SK-N-SH (cell line): ENCODE results near the gene PARP8. TPM values are rescaled to one million over a fixed set of nuclear protein-coding genes. Genes with fewer than 3 reads are reported as not detected.

Experiments used
- CTCF ChIA-PET: fragments of 300-600, 350-600 bp; formaldehyde crosslinking; extraction: SDS; loops from one replicate; lab custom pipeline; 2021; lab: Yijun Ruan, JAX
- POLR2A ChIA-PET: fragments of 350-600 bp; sonication (Branson Sonifier 250); formaldehyde crosslinking; extraction: SDS; loops from one replicate; lab custom pipeline; 2020; ENCODE audit warnings: antibody characterized with exemption, inconsistent platforms; lab: Yijun Ruan, JAX
- DNase-seq: peaks from one replicate; pipeline ENCODE4 v3.0.0; 2012
- H2AFZ ChIP-seq: fragments of 200-600 bp; sonication (generic); 2 replicates; pipeline ENCODE4 v1.8.1; 2016; ENCODE audit warnings: antibody characterized with exemption, mild to moderate bottlenecking, low read depth
- H3F3A ChIP-seq: fragments of 200-600 bp; sonication (generic); replicated peaks from 2 replicates; pipeline ENCODE3; 2016; ENCODE audit warnings: antibody characterized with exemption, mild to moderate bottlenecking; ENCODE audit not compliant: insufficient read depth
- H3K27ac ChIP-seq, 2 experiments: fragments of 200-500 bp in 1 of 2; fragments of 200-600 bp in 1 of 2; sonication (Bioruptor generic) in 1 of 2; sonication (generic), shearing (Covaris generic) in 1 of 2; 2 replicates each; pipeline versions ENCODE4 v1.5.1 to v1.6.1; 2014 to 2016; ENCODE audit warnings: low read depth in 2 of 2, inconsistent platforms in 1 of 2, low read length in 1 of 2, mild to moderate bottlenecking in 1 of 2, mixed read lengths in 1 of 2
- H3K27me3 ChIP-seq: fragments of 200-600 bp; sonication (generic), shearing (Covaris generic); 2 replicates; pipeline ENCODE4 v1.6.1; 2016; ENCODE audit warnings: mixed run types; ENCODE audit not compliant: insufficient read depth
- H3K36me3 ChIP-seq, 2 experiments: fragments of 200-500 bp in 1 of 2; fragments of 200-600 bp in 1 of 2; sonication (Bioruptor generic) in 1 of 2; sonication (generic) in 1 of 2; replicated peaks in 1 of 2; 2 replicates each; pipeline versions ENCODE3 to v1.5.1; 2014 to 2016; ENCODE audit warnings: low read length in 1 of 2, mild to moderate bottlenecking in 1 of 2; ENCODE audit not compliant: insufficient read depth in 2 of 2, control insufficient read depth in 1 of 2
- H3K4me1 ChIP-seq, 2 experiments: fragments of 200-500 bp in 1 of 2; fragments of 200-600 bp in 1 of 2; sonication (Bioruptor generic) in 1 of 2; sonication (generic), shearing (Covaris generic) in 1 of 2; 2 replicates each; pipeline versions ENCODE4 v1.5.1 to v1.6.1; 2014 to 2016; ENCODE audit warnings: low read depth in 1 of 2, low read length in 1 of 2, mixed run types in 1 of 2; ENCODE audit not compliant: insufficient read depth in 2 of 2, control insufficient read depth in 1 of 2
- H3K4me2 ChIP-seq: fragments of 200-600 bp; sonication (generic), shearing (Covaris generic); 2 replicates; pipeline ENCODE4 v1.6.1; 2017; ENCODE audit warnings: mixed run types
- H3K4me3 ChIP-seq, 2 experiments: fragments of 200-500 bp in 1 of 2; fragments of 200-600 bp in 1 of 2; sonication (Bioruptor generic) in 1 of 2; sonication (generic), shearing (Covaris generic) in 1 of 2; 2 replicates each; pipeline versions ENCODE4 v1.5.1 to v1.8.1; 2014 to 2016; ENCODE audit warnings: low read depth in 2 of 2, inconsistent platforms in 1 of 2, low read length in 1 of 2, mild to moderate bottlenecking in 1 of 2, mixed read lengths in 1 of 2, moderate library complexity in 1 of 2
- H3K79me2 ChIP-seq: fragments of 200-600 bp; sonication (generic); 2 replicates; pipeline ENCODE4 v1.8.1; 2017; ENCODE audit warnings: mild to moderate bottlenecking; ENCODE audit not compliant: insufficient read depth
- H3K9ac ChIP-seq: fragments of 200-600 bp; sonication (generic); 2 replicates; pipeline ENCODE4 v1.6.1; 2017; ENCODE audit warnings: mixed run types
- H3K9me2 ChIP-seq: fragments of 200-600 bp; sonication (generic); 2 replicates; pipeline ENCODE4 v1.6.1; 2017; ENCODE audit warnings: mixed run types
- H3K9me3 ChIP-seq: fragments of 200-600 bp; sonication (generic); 2 replicates; pipeline ENCODE4 v1.6.1; 2017; ENCODE audit warnings: mixed run types, mild to moderate bottlenecking, moderate library complexity
- H4K20me1 ChIP-seq: fragments of 200-600 bp; sonication (generic); 2 replicates; pipeline ENCODE4 v1.6.1; 2017; ENCODE audit warnings: mild to moderate bottlenecking, mixed run types; ENCODE audit not compliant: insufficient read depth
- CHD2 ChIP-seq: fragments of 150-350 bp; IDR thresholded peaks from 2 replicates; pipeline ENCODE4 v1.6.1; 2018; ENCODE audit warnings: low read length; ENCODE audit not compliant: partially characterized antibody
- CTCF ChIP-seq: fragments of 200-600 bp; sonication (generic); IDR thresholded peaks from 2 replicates; pipeline ENCODE4 v1.6.1; 2017; ENCODE audit warnings: antibody characterized with exemption, mild to moderate bottlenecking, moderate library complexity
- ELF1 ChIP-seq: IDR thresholded peaks from 2 replicates; pipeline ENCODE4 v1.4.0; 2012
- EZH2phosphoT487 ChIP-seq: fragments of 200-600 bp; sonication (generic); IDR thresholded peaks from 2 replicates; pipeline ENCODE4 v1.6.1; 2017; ENCODE audit warnings: low read depth, mixed run types, mild to moderate bottlenecking, antibody characterized with exemption, moderate library complexity, borderline replicate concordance
- FOXM1 ChIP-seq: IDR thresholded peaks from 2 replicates; pipeline ENCODE4 v1.4.0; 2012; ENCODE audit warnings: low read depth, mild to moderate bottlenecking
- GATA2 ChIP-seq: sonication (generic); formaldehyde crosslinking; IDR thresholded peaks from 2 replicates; pipeline ENCODE4 v1.5.0; 2020; ENCODE audit warnings: mild to moderate bottlenecking, missing genetic modification reagents
- IRF3 ChIP-seq: fragments of 150-350 bp; IDR thresholded peaks from 2 replicates; pipeline ENCODE4 v1.6.1; 2016; ENCODE audit warnings: mild to moderate bottlenecking, low read depth, low read length
- NFIC ChIP-seq: IDR thresholded peaks from 2 replicates; pipeline ENCODE4 v1.4.0; 2012; ENCODE audit warnings: borderline replicate concordance
- NRF1 ChIP-seq: IDR thresholded peaks from 2 replicates; pipeline ENCODE4 v1.6.1; 2012; ENCODE audit warnings: low read depth, mild to moderate bottlenecking, low read length
- PBX3 ChIP-seq: IDR thresholded peaks from 2 replicates; pipeline ENCODE4; 2012
- POLR2AphosphoS5 ChIP-seq: IDR thresholded peaks from 2 replicates; pipeline ENCODE4 v1.6.1; 2012; ENCODE audit warnings: low read depth, low read length
- SMC3 ChIP-seq: IDR thresholded peaks from 2 replicates; pipeline ENCODE4 v1.6.1; 2012; ENCODE audit warnings: low read depth, low read length, improper control_type of control experiment
- TAF1 ChIP-seq: IDR thresholded peaks from 2 replicates; pipeline ENCODE4 v1.6.1; 2012; ENCODE audit warnings: low read depth, mild to moderate bottlenecking, low read length, moderate library complexity, borderline replicate concordance
- TCF12 ChIP-seq: IDR thresholded peaks from 2 replicates; pipeline ENCODE4 v1.4.0; 2012
- WGBS: methylation state at CpG from one replicate; pipeline ENCODE4 v1.1.6; 2017; ENCODE audit warnings: low lambda C conversion rate; 5-methylcytosine and 5-hydroxymethylcytosine counted together
- polyA plus RNA-seq, 3 experiments: library from polyadenylated mRNA; depleted of rRNA; stranded (reverse); fragments of >200 nt; gene quantifications; 2 replicates each; pipeline ENCODE4 v1.2.3, GENCODE V29; 2012

The PARP8 gene
- polyA plus RNA-seq, 1 of the 3 experiments (the other 2 are of a cell fraction), result 6.2 TPM

- TF ChIP-seq IRF3, result no peak
- no peak for TF ChIP-seq CTCF
- TF ChIP-seq SMC3, result no peak
- no peak for TF ChIP-seq NFIC
- no peak for TF ChIP-seq TCF12
- TF ChIP-seq TAF1, result no peak
Measured at GRCh38 chr5:50726475-50727148, 60.2 kb downstream of the PARP8 start (continued).

- Histone ChIP-seq H3K27ac (no peak overlapping the region), H3K4me1 (peaks cover 0 to 4% of the 10 kb centered on the region in 2 experiments; a peak in 2 of 4 replicates), H3K4me3 (no peak overlapping the region), H4K20me1 (no peaks in the 10 kb centered on the region; the same call in 1 of the 2 replicates), H3K9ac (no peak overlapping the region), H3K36me3 (no peaks in the 10 kb centered on the region), H3K9me2 (no peaks in the 10 kb centered on the region), H3K9me3 (no peaks in the 10 kb centered on the region), H2AFZ (no peak overlapping the region), H3K27me3 (no peaks in the 10 kb centered on the region), H3F3A (no peaks in the 10 kb centered on the region), H3K4me2 (no peak overlapping the region), H3K79me2 (0 out of 2 replicates have a peak, but pooled peaks cover 4% of the 10 kb centered on the region)
- ChIA-PET POLR2A (interaction anchor here (0.6 kb wide), 1 partner anchor 184 kb away, joined by 8 read pairs; no protein-coding TSS in a partner anchor), CTCF (interaction anchor here (0.9 to 1.1 kb wide), 2 partner anchors 20 to 24 kb away, joined by 3 read pairs; no protein-coding TSS in a partner anchor)
- 56% methylated on average over 5 of the region's 5 CpGs for WGBS
- TF ChIP-seq SMC3 (no peak), EZH2phosphoT487 (no peak), GATA2 (CRISPR knock-in tag) (no peak), POLR2AphosphoS5 (no peak), FOXM1 (no peak), PBX3 (no peak), ELF1 (no peak), NRF1 (no peak), CHD2 (no peak)
- no peak for DNase-seq
Measured at GRCh38 chr5:50727149-50727496, 60.7 kb downstream of the PARP8 start.
